Pancreas (tissue), 10 donors: ENCODE measurements around the gene IL7R. TPM values are rescaled to one million over a fixed set of nuclear protein-coding genes. Genes with fewer than 3 reads are reported as not detected.

Source experiments
- ATAC-seq, 4 donors: fragments of 200-7000 bp; cut with Tn5 transposase; one replicate each; pipeline versions ENCODE4 v1.8.0 to v1.9.1; 2020; ENCODE audit warnings: mild to moderate bottlenecking in 4 of 4, moderate library complexity in 4 of 4
- DNase-seq, 6 donors: peaks; one replicate each; pipeline ENCODE4 v3.0.0-alpha.2; 2020
- FAIRE-seq: peaks from 2 replicates; lab custom pipeline; 2012; peaks lifted over from hg19 to GRCh38; lab: Jason Lieb, UNC
- H3K27ac ChIP-seq, 4 donors: fragments of 200-600 bp; sonication (generic); 1 replicate in 3 of 4; 2 replicates in 1 of 4; pipeline versions ENCODE4 v1.5.0 to v1.8.0; 2020
- H3K27me3 ChIP-seq, 4 donors: fragments of 200-600 bp; one replicate each; pipeline ENCODE4 v1.8.0; 2021
- H3K36me3 ChIP-seq, 3 donors: fragments of 200-600 bp; sonication (generic) in 1 of 3; one replicate each; pipeline versions ENCODE4 v1.5.0 to v1.8.0; 2020 to 2021
- H3K4me1 ChIP-seq, 3 donors: fragments of 200-600 bp; one replicate each; pipeline ENCODE4 v1.8.0; 2021
- H3K4me3 ChIP-seq, 4 donors: fragments of 200-600 bp; sonication (generic) in 2 of 4; one replicate each; pipeline versions ENCODE4 v1.5.0 to v1.8.0; 2020 to 2021
- H3K9me3 ChIP-seq, 4 donors: fragments of 200-600 bp; one replicate each; pipeline ENCODE4 v1.8.0; 2021
- CTCF ChIP-seq, 4 donors: fragments of 200-600 bp; sonication (generic) in 3 of 4; IDR thresholded peaks; one replicate each; pipeline versions ENCODE4 v1.5.0 to v1.8.0; 2021; ENCODE audit warnings: antibody characterized with exemption in 4 of 4
- WGBS, 2 donors: extraction: QIAGEN DNeasy Blood & Tissue Kit; methylation state at CpG; one replicate each; pipeline ENCODE4 v1.1.7; 2013; 5-methylcytosine and 5-hydroxymethylcytosine counted together
- intact Hi-C, 3 donors: fragments of 100-400 bp; cut with DNase I; formaldehyde crosslinking; loops; one replicate each; pipeline versions ENCODE4 v1.11.1 to v1.14.2; 2022
- polyA plus RNA-seq, 2 donors: library from polyadenylated mRNA; stranded (reverse); fragments of 200-250 nt; gene quantifications; one replicate each; pipeline ENCODE4 v1.2.3, GENCODE V29; 2013
- total RNA-seq, 6 donors: library from RNA; stranded (reverse); fragmentation: NEBNext Ultra II Directional in 4 of 6; extraction: Animal tissue kit (Norgen Biotek cat#: 25700) in 4 of 6; gene quantifications; one replicate each; pipeline versions ENCODE4 v1.2.1 to v1.2.4, GENCODE V29; 2021 to 2023
- donor health status: healthy with polysubstance abuse.
- donor health status: DM: no; HTN: no; CAD: no; lungs with moderate emphysema.
- donor health status: DM: no; HTN: no; CAD: no.
- donor health status: control.
- donor health status: control.
- donor health status: Bipolar disorder and iron deficiency.
- donor health status: DM: yes; HTN: yes; CAD: no.
- donor health status: DM: no; HTN: no; CAD: no.
- donor health status: DM: no; HTN: no; CAD: no.
- donor health status: DM: yes; HTN: yes; CAD: no.

Gene IL7R
- total and polyA plus RNA-seq, 8 donors: 0.04 to 3.9 (median 1.3) TPM

DNA sequence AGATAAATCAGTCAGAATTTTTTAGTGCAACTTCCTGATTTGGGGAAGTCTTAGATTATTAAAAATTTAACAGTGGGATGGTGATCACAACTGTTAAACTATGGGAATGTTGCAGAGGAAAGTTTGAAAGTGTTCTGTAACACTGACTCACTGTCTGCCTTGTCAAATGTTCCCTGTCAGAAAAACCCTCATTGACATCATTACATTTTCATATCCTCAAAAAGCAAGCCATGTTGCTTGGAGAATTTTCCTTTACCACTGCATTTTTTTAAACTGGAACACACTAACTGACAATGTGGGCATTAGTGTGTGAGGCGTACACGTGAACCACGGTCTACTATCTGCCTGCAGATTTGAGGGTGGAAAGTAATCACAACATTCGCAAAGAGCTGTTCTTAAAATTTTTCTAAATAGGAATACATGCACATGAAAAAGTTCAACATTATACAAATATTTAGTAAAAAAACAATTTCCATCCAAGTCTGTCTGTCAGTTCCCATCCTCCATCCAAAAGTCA is 28.6 kb upstream of the IL7R start:
- WGBS, 2 donors: 80 to 86% methylated on average over 4 of the region's 4 CpGs
- DNase-seq (no peak), FAIRE-seq (no peak), ATAC-seq (no peak)
- Histone ChIP-seq H3K4me3 (no peak overlapping the region), H3K36me3 (no peaks in the 10 kb centered on the region), H3K27ac (no peak overlapping the region), H3K4me1 (no peaks in the 10 kb centered on the region), H3K27me3 (no peaks in the 10 kb centered on the region), H3K9me3 (no peaks in the 10 kb centered on the region)
- TF ChIP-seq CTCF (IDR thresholded peaks at IDR 0.05): no peak
- intact Hi-C loops: no loop called here

- no peak for FAIRE-seq
- DNase-seq: no peak
Measured at GRCh38 chr5:35830587-35830986, 26.1 kb upstream of the IL7R start.

DNA sequence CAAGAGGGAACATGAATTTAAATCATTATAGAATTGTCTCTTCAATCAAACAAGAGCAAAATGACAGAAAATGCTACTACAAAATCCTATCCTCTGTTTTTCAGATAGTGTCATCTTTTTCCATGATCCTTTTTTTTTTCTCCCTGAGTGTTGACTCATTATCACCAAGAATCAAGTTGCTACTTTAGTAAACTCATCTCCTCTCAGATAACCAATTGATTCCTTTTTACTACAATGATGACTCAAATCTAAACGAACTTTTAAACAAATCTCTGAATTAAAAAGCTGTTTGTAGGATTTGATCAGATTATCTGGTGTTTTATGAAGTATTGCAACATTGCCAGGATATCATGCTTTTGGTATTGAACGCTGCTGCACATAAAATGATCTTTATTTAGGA is 23.9 kb upstream of the IL7R start:
- no peaks in the 10 kb centered on the region for H3K27me3 ChIP-seq
- no peaks in the 10 kb centered on the region for H3K36me3 ChIP-seq
- WGBS, 2 donors: 52 to 53% methylated on average over 2 of the region's 2 CpGs
- no peak overlapping the region for H3K4me3 ChIP-seq
- FAIRE-seq (no peak), DNase-seq (no peak), ATAC-seq (no peak)
- intact Hi-C loops: no loop called here
- H3K4me1 ChIP-seq: no peaks in the 10 kb centered on the region
- no peak for TF ChIP-seq CTCF (IDR thresholded peaks at IDR 0.05)
- H3K9me3 ChIP-seq: no peaks in the 10 kb centered on the region
- H3K27ac ChIP-seq: no peak overlapping the region

More at GRCh38 chr5:35830587-35830986, 26.1 kb upstream of the IL7R start:
- no peak overlapping the region for H3K27ac ChIP-seq
- H3K27me3 ChIP-seq: no peaks in the 10 kb centered on the region
- H3K9me3 ChIP-seq: no peaks in the 10 kb centered on the region
- ATAC-seq: no peak
- no peaks in the 10 kb centered on the region for H3K36me3 ChIP-seq
- 58 to 64% methylated on average over 4 of the region's 4 CpGs for WGBS, 2 donors
- no peaks in the 10 kb centered on the region for H3K4me1 ChIP-seq
- no peak overlapping the region for H3K4me3 ChIP-seq
- no peak for TF ChIP-seq CTCF (IDR thresholded peaks at IDR 0.05)
- intact Hi-C loops: no loop called here

DNA sequence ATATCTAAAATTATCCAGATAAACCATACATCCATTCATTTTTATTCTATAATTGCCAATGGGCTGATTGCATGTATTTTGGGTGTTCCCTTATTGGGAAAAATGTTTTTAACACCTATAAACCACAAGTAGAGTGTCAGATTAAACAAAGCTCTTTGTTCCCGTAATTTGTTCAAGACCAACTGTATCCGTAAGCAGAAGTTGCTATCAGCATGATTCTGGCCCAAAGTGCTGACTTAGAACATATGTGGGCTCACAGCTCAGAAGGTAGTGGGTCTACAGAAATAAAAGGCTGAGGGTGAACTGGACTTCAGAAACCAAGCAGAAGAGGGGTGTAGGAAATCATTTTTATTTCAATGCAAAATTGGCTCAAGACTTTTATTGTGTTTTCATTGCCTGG is 23.5 kb upstream of the IL7R start:
- no peak for TF ChIP-seq CTCF (IDR thresholded peaks at IDR 0.05)
- no peak for ATAC-seq
- WGBS, 2 donors: 69 to 86% methylated on average over 2 of the region's 2 CpGs
- H3K4me3 ChIP-seq: no peak overlapping the region
- no peak for DNase-seq
- no peak overlapping the region for H3K27ac ChIP-seq
- FAIRE-seq: no peak
- no peaks in the 10 kb centered on the region for H3K36me3 ChIP-seq
- no peaks in the 10 kb centered on the region for H3K4me1 ChIP-seq
- H3K27me3 ChIP-seq: no peaks in the 10 kb centered on the region
- no peaks in the 10 kb centered on the region for H3K9me3 ChIP-seq
- intact Hi-C loops: no loop called here

- no peak overlapping the region for H3K27ac ChIP-seq
- no peaks in the 10 kb centered on the region for H3K36me3 ChIP-seq
- no peaks in the 10 kb centered on the region for H3K9me3 ChIP-seq
- 60 to 66% methylated on average over 7 of the region's 7 CpGs for WGBS, 2 donors
- DNase-seq (no peak), ATAC-seq (no peak), FAIRE-seq (no peak)
- H3K4me1 ChIP-seq: no peaks in the 10 kb centered on the region
- no peak overlapping the region for H3K4me3 ChIP-seq
- no peaks in the 10 kb centered on the region for H3K27me3 ChIP-seq
- no peak for TF ChIP-seq CTCF (IDR thresholded peaks at IDR 0.05)
- intact Hi-C loops: no loop called here
Measured at GRCh38 chr5:35835796-35836742, 20.6 kb upstream of the IL7R start.
